PC-9 (cell line): ENCODE results near the gene PLAGL2.

Experiments used
- EZH2 ChIP-seq: fragments of 200-600 bp; sonication (generic); IDR thresholded peaks from 2 replicates; pipeline ENCODE4 v1.8.0; 2017; ENCODE audit warnings: antibody characterized with exemption, low read depth
- TF ChIP-seq, protein P1 (sequence below): fragments of 200-600 bp; sonication (generic); conservative IDR thresholded peaks from 2 replicates; pipeline ENCODE4 v1.6.1; 2017; ENCODE audit warnings: mixed run types, antibody characterized with exemption, mild to moderate bottlenecking, moderate library complexity

DNA sequence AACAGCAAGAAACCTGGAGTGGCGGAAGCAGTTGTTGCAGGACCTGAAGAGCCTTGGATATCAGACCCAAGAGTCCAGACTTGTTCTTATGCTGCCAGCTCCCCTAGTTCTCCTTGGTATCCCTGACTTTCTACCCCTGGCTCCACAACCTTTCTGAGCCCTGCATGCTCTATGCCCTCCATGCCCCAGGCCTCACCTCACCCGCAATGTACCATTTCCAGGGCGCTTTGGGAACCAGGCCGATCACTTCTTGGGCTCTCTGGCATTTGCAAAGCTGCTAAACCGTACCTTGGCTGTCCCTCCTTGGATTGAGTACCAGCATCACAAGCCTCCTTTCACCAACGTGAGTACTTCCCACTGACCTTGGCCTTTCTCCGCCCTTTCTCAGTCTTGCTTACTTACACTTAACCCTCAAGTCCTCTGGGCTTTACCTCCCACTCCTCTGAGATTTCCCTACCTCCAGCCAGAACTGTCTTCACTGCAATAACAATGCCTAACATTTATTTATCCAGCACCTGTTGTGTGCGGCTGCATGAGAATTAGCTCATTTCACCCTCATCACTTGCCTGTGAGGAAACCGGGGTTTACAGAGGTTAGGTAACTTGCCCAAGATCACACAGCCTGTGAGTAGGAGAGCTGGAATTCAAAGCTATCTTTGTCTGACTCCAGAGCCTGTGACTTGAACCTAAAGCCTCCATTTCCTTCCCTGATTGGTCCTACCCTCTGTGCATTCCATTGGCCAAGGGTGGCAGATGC, 2.5 kb upstream of the PLAGL2 start:
- TF ChIP-seq, protein P1, sequence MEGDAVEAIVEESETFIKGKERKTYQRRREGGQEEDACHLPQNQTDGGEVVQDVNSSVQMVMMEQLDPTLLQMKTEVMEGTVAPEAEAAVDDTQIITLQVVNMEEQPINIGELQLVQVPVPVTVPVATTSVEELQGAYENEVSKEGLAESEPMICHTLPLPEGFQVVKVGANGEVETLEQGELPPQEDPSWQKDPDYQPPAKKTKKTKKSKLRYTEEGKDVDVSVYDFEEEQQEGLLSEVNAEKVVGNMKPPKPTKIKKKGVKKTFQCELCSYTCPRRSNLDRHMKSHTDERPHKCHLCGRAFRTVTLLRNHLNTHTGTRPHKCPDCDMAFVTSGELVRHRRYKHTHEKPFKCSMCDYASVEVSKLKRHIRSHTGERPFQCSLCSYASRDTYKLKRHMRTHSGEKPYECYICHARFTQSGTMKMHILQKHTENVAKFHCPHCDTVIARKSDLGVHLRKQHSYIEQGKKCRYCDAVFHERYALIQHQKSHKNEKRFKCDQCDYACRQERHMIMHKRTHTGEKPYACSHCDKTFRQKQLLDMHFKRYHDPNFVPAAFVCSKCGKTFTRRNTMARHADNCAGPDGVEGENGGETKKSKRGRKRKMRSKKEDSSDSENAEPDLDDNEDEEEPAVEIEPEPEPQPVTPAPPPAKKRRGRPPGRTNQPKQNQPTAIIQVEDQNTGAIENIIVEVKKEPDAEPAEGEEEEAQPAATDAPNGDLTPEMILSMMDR = no peak
- no peak for TF ChIP-seq EZH2
